DLD1 (cell line): ENCODE data around the gene DAZ1.
"Not testable (repeated sequence)": the region's sequence is repeated elsewhere in the genome, so short reads cannot be mapped to it uniquely, and the experiment has no call there.

Source experiments
- in situ Hi-C: cut with HindIII; loops from 2 replicates; pipeline ENCODE4 v1.10.0; 2017; ENCODE audit warnings: low sequenced_read_pairs

DAZ1 gene, protein sequence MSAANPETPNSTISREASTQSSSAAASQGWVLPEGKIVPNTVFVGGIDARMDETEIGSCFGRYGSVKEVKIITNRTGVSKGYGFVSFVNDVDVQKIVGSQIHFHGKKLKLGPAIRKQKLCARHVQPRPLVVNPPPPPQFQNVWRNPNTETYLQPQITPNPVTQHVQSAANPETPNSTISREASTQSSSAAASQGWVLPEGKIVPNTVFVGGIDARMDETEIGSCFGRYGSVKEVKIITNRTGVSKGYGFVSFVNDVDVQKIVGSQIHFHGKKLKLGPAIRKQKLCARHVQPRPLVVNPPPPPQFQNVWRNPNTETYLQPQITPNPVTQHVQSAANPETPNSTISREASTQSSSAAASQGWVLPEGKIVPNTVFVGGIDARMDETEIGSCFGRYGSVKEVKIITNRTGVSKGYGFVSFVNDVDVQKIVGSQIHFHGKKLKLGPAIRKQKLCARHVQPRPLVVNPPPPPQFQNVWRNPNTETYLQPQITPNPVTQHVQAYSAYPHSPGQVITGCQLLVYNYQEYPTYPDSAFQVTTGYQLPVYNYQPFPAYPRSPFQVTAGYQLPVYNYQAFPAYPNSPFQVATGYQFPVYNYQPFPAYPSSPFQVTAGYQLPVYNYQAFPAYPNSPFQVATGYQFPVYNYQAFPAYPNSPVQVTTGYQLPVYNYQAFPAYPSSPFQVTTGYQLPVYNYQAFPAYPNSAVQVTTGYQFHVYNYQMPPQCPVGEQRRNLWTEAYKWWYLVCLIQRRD

DNA sequence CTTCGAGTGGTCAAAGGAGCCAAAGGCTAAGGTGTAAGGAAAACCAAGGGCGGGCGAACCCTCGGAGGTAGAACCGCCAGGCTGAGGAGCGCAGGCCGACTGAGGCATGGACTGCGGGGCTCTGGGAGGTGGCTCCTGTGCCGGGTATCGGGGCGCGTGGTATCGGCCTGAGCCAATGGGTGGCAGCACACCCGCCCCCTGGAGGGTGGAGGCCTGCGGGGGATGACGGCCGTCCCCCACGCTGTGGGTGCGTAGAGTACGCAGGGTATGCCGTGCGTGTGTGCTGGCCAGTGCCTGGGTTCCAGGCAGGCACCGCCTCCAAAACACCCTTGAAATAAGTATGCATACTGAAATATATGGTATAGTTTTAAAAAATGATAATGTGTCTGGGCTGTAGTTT, at the start of gene DAZ1:
DAZ1 (minus strand) TSS at position 101 of the 400 bp plus-strand sequence. CDS start 208 bp downstream, outside the sequence.
- in situ Hi-C loops, result not testable (repeated sequence)

DNA sequence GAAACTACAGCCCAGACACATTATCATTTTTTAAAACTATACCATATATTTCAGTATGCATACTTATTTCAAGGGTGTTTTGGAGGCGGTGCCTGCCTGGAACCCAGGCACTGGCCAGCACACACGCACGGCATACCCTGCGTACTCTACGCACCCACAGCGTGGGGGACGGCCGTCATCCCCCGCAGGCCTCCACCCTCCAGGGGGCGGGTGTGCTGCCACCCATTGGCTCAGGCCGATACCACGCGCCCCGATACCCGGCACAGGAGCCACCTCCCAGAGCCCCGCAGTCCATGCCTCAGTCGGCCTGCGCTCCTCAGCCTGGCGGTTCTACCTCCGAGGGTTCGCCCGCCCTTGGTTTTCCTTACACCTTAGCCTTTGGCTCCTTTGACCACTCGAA, 20.4 kb upstream of the DAZ1 start, which contains the start of gene DAZ2:
DAZ2 (plus strand) TSS at position 301 of the 400 bp plus-strand sequence. CDS start 208 bp downstream, outside the sequence.
- in situ Hi-C loops, result not testable (repeated sequence)

DNA sequence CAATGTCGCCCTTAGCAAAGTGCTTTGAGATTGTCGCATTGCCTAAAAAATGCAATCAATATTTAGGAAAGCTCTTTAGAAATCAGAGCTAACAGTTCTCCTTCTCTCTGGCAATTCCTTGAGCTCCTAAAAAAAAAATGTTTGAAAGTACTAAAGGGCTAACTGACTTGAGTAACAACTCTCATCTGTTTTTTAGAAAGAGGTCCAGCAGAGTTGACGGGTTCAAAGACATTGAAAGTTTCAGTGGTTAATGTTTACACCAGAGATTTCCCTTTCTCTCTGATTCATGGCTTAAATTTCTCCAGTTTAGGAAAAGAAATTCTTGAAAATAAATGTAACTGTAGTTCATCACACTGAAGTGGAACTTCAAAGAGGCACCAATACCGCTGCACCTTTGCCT, 11.9 kb upstream of the DAZ1 start:
- in situ Hi-C loops, result not testable (repeated sequence)

DNA sequence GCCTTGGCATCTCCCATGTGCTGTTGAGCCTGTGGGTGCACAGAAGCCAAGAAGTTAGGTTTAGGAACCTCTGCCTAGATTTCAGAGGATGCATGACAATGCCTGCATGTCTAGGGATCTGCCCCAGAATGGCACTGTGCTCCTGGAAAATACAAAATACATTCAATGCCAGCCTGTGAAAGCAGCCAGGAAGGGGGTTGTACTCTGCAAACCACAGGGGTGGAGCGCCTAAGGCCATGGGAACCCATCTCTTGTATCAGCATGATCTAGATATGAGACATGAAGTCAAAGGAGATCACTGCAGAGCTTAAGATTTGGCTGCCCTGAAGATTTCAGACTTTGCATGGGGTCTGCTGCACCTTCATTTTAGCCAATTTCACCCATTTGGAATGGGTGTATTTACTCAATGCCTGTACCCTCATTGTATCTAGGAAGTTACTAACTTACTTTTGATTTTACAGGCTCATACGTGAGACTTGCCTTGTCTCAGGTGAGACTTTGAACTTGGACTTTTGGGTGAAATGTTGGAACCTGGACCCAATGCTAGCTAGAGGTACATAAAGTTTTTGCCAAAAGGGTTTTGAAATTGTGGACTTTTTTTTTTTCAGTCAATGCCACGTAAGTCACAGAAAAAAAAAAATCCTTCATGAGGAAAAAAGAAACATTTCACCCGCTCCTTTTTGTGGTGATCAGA, 11.1 kb upstream of the DAZ1 start:
- in situ Hi-C loops, result not testable (repeated sequence)

DNA sequence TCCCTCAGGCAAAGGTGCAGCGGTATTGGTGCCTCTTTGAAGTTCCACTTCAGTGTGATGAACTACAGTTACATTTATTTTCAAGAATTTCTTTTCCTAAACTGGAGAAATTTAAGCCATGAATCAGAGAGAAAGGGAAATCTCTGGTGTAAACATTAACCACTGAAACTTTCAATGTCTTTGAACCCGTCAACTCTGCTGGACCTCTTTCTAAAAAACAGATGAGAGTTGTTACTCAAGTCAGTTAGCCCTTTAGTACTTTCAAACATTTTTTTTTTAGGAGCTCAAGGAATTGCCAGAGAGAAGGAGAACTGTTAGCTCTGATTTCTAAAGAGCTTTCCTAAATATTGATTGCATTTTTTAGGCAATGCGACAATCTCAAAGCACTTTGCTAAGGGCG, 8.6 kb upstream of the DAZ1 start:
- in situ Hi-C loops, result not testable (repeated sequence)
